ENCODE measurements around the gene TOMT.

Gene TOMT

DNA sequence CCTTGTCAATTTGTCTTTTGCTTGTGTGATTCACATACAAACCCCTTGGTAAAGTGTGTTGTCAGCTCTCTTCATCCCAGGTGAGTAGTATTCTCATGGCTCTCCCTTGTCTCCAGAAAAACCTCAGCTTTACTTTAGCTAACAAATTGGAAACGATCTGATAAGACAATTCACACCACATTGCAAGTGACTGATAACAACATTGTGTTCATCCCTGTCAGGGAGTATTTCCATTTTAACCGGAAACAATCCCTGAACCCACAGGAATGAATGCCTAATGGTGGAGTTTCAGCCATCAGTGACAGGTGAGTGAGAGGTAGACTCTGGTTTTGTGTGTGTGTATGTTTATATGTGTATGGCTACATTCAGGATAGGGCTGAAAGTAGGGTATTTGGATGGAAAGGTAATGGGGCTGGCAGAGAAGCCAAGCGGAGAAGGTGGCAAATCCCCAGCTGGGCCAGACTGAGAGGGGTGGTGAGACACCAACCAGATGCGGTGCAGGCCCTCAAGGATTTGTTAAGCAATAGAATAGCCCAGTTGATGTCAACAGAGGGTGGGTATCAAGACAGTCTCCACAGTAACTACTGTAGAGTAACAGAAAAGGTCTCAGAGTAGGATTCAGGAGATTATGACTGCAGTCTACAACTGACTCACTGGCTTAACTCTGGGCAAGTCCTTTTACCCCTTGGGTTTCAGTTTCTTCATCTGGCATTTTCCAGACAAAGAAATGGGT, 17.5 kb upstream of the TOMT start:
- DNase-seq, result no peak

DNA sequence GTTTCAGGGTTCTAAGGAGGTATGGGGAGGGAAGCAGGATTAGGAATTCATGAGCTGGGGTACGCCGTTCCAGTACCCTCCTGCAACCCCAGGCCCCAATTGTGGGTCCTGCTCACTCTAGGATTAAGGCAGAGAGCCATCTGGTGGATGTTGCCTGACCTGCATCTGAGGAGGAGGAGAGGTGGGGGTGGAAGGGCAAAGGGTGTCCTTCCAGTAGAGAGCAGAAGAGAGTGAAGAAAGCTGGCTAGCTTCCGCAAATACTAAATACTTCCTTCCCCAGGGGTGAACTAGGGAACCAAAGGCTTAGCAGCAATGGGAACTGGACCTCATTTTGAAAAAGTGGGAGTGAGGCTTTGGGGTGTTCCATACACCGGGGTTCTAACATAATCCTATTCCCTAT, 14.4 kb upstream of the TOMT start:
- DNase-seq, result peak; percentile 42

DNA sequence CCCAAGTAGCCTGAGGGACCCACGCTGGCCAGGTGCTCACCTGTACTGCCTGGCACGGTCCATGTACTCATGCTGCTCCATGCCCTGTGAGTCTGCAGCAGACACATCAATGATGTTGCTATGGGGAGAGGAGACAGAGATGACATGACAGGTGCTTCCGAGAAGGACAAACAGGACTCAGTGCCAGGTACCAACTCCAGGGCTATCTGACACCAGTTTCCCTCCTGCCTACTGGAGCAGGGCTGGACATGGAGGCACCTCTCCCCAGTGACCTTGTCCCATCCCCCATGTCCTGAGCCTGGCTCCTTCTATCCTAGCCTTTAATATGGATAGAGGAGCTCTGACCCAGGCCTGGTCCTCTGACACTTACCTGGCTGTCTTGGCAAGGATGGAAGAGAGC, 7.0 kb upstream of the TOMT start:
- DNase-seq, result no peak

DNA sequence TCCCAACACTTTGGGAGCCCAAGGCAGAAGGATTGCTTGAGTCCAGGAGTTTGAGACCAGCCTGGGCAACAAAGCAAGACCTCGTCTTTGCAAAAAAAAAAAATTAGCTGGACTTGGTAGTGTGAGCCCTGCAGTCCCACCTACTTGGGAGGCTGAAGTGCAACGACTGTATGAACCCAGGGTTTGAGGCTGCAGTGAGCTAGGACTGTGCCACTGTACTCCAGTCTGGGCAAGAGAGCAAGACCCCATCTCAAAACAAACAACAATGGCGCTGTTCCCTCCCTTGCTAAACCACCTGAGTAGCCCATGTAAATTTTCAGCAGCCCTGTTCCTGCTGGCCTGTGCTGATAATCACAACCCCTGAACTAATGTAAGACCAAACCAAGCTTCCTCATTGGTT, 5.7 kb upstream of the TOMT start:
- DNase-seq, result no peak

DNA sequence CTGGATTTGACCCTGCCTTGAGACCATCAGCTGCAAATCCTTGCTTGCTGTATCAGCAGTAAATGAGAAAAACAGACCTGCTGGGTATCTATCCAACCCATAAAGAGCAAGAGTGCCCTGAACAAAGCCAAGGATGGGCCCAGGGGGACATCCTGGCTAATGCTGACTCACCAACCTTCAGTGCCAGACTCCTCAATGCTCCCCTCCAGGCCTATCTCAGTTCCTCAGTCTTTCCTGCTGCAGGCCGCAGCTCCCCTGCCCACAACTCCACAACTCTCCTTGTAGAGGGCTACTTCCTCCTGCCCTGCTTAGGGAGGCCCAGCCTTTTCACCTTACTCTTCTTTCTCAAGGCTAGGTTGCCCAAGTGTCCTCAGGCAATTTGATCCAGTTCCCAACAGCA, 5.3 kb upstream of the TOMT start:
- no peak for DNase-seq

DNA sequence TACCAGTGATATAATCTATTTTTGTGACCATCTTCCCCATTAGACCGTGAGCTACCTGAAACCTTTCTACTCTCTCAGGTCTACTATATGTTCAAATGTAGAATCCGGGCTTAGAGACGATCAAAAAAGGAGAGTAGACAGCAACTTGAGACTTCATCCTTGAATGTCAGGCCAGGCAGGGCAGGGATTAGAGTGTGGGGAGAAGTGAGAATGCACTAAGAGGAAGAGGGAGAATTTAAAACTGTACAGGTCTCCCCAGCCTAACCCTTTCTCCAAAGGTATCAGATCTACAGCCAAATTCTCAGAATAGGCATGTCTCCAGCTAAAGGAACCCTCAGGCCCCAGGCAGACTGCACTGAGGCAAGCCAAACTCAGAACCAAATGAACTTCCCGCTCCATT, 3.6 kb upstream of the TOMT start:
- DNase-seq, result no peak

DNA sequence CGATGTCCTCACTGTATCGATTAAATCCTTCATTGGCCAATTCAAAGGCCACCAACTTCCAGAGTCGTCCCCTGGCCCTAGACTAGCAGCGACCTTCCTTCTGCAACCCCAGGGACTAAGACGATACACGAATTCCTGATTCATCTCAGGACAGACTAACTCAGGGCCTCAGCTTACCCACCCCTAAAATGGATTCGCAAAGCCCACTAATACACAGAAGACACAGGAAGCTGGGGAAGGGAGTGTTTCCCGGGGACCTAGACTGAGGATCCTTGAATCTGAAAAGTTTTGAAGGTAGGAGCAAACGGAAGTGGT, 3.1 kb upstream of the TOMT start:
- DNase-seq, result no peak

- peak; percentile 98 for DNase-seq
Measured at GRCh38 chr11:72102946-72103753, 2.6 kb upstream of the TOMT start, which contains the start of gene LAMTOR1. Gene LAMTOR1, minus strand, starts transcription at chr11:72103297. Its CDS starts 73 bp downstream, at chr11:72103224.

GRCh38 chr11:72103754-72104167, 2.0 kb upstream of the TOMT start:
- DNase-seq, result no peak

- DNase-seq, result no peak
Measured at GRCh38 chr11:72111300-72112142, 5.8 kb downstream of the TOMT start.

DNA sequence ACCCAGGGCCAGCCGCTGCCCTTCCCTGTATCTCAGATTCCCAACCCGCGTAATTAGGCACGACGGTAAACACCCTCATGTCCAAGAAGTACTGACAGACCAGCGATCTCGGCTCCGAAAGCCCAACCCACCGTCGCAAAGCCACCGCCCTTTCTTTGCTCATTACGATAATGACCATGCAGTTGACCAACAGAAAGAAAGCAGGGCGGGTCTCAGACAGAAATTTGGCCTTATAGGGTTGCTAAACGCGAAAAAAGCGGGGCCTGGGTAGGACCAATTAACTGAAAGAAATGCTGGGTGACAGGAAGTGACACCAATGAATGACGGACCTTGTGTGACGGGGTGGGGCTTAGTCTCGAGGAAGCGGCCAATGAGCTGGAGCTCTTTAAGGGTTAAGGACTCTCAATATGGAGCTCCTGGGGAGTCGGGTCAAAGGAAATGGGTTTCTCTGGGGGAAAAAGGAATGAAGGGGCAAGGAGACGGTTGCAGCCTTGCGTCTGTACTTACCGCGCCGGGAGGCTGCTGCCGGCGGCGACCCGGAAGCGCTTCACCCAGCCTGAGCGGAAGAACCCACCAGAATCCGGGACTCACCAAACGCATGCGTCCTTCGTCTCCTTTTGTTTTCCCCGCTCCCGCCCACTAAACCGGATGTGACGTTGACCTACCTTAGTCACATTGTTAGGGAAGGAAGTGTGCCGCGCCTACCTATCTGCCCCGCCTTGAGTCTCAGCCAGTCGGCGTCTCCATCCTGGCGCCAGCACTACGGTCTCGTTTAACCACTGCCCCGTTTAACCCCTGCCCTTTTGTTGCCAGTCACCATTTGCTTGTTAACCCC, 6.6 kb downstream of the TOMT start, which contains the start of gene ANAPC15:
Gene ANAPC15 (minus strand): TSS at position 553 of the 835 bp plus-strand sequence. CDS start 1,419 bp downstream, outside the sequence.
- DNase-seq, result peak; percentile 99

DNA sequence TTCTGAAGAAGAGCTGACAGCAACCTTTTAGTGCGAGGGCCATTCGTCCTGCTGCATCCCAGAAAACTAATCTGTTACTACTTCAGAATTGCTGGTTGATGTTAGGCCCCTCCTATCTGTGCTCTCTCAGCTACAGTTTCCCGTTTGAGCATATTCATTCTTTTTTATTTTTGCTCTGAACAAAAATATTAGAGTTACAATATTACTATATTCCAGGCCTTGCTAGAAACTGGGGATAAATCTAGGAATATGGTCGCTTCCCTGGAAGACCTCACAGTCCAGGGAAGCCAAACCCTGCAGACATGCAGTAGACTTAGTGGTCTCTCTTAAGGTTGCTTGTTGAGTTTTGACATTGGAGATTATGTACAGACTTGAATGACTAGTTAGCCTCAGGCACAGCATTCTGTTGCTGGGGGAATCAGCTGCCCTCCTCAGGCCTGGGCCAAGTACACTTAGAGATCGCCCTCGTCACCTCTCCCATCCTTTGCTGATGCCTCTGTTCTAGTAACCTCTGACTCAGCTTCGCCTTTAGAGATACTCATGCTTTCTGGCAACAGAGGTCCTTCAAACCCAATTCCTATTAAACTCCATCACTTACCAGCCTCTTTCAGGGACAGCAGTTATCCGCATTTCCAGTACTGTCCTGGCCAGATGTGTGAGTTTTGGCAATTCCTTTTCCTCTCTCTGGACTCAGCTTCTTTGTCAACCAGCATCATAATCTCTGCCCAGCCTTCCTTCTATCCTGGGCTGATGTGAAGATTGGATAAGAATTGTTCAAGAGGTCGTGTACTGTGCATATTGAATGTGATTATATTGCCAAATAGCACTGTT, 7.5 kb downstream of the TOMT start:
- DNase-seq, result no peak

DNA sequence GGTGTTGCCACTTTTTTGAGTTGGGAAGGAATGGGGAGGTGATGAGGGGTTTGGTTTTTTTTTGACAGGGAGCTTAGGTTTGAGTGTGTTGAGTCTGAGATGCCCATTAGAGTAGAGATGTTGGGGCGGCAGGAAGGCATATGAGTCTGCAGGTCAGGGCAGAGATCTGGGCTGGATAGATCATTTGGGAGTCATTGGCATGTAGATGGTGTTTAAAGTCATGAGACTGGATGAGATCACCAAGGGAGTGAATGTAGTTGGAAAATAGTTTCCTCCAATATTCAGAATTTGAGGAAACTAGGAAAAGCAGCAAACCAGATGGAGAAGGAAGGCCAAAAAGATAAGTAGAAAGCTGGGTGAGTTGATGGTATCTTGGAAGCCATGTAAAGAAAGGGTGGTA, 8.8 kb downstream of the TOMT start:
- DNase-seq, result no peak

GRCh38 chr11:72116019-72116755, 10.5 kb downstream of the TOMT start:
- DNase-seq, result no peak

DNA sequence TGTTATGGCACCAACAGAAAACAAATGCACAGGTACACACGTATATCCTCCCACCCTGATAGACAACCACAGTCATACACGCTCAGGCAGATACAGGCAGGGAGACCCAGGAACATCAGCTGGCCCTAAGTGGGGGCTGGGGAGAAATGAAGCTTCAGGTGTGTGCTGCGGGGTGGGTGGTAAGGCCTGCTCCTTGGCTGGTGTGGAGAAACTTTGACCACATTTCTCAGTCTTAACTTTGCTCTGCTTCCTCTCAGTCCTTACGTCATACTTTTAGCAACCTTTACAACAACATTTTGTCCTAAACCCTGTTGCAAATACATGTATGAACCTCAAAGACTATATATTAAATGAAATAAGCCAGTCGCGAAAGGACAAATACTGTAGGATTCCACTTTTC, 13.5 kb downstream of the TOMT start:
- DNase-seq, result no peak

DNA sequence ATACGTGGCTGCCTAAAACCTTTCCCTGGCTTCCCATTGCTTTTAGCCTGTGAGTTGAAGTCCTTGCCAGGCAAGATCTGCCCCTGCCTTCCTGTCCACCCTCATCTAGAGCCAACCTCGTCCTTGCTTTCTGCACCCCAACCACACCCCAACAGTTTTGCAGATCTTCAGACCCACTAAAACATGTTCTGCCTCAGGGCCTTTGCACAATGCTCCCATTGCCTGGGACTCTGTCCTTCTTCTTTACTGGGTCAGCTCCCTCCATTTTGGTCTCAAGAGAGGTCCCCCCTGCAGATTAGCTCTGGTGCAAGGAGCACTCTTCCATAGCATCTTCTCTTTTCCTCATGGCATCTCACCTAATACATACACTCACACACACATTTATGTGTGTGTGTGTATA, 15.2 kb downstream of the TOMT start:
- DNase-seq, result no peak

DNA sequence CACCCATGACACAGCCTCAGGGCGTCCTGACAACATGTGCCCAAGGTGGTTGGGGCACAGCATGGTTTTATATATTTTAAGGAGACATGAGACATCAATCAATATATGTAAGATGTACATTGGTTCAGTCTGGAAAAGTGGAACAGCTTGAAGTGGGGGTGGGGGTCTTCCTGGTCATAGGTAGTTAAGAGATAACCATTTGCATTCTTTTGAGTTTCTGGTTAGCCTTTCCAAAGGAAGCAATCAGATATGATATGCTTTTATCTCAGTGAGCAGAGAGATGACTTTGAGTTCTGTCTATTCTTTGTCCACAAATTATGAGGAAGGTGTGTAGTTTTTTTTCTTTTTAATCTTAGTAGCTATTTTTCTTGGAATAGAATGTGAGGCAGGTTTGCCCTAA, 16.9 kb downstream of the TOMT start:
- no peak for DNase-seq

DNA sequence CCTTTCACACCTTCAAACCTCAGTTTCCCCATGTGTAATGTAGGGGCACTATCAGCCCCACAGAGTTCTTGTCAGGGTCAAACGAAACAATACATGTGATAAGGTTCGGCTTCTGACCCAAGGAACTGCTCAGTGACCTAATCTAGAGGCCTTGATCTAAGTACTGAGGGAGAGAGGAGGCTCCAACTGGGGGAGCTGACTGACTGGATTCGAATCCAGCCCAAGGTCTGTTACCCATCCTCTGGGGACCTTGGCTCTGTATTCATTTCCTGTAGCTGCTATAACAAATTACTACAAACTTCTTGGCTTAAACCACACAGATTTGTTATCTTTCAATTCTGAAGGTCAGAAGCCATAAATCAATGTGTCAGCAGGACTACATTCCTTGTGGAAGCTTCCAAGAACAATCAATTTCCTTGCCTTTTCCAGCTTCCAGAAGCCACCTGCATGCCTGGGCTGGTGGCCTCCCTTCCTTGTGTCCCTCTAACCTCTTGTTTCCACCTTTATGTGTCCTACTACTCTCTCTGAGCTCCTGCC, 17.5 kb downstream of the TOMT start:
- no peak for DNase-seq

GRCh38 chr11:72124046-72124445, 18.3 kb downstream of the TOMT start:
- DNase-seq, result no peak

DNA sequence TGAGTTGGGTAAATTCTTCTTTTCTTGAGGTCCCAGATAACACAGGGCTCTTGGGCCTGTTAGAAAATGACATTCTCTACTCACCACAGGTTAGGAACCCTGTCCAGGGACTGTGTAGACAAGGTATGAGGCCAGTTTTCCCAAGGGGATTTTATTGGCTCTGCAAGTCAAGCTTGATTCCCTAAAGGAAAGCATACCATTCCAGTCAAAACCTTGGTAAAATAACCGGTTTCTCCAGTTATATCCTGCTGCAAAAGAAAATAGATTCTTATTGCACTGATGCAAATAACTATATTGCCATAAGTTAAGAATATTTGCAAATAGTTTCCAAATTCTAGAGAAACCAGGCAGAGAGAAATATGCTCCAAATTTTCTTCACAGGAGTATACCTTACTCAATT, 20.2 kb downstream of the TOMT start:
- DNase-seq, result no peak

- no peak for DNase-seq
Measured at GRCh38 chr11:72127923-72128322, 22.2 kb downstream of the TOMT start.
